Left lung (tissue), 10 donors: Measurements from ENCODE around the gene TEF. TPM values are rescaled to one million over a fixed set of nuclear protein-coding genes. Genes with fewer than 3 reads are reported as not detected.
A peak's percentile ranks its signal among the peaks of the same experiment; 100 is the strongest.

Experiments
- ATAC-seq: fragments of 200-7000 bp; cut with Tn5 transposase; one replicate; pipeline ENCODE4 v1.9.1; 2020; ENCODE audit warnings: moderate library complexity
- DNase-seq, 4 donors: peaks; one replicate each; pipeline ENCODE4 v3.0.0-alpha.2; 2013 to 2020
- H3K27ac ChIP-seq, 2 donors: fragments of 200-600 bp; sonication (generic) in 1 of 2; one replicate each; pipeline versions ENCODE4 v1.5.0 to v1.8.0; 2020 to 2021
- H3K27me3 ChIP-seq, 2 donors: fragments of 200-600 bp; sonication (generic) in 1 of 2; one replicate each; pipeline versions ENCODE4 v1.5.0 to v1.8.0; 2020 to 2021
- H3K36me3 ChIP-seq, 2 donors: fragments of 200-600 bp; sonication (generic) in 1 of 2; one replicate each; pipeline versions ENCODE4 v1.5.0 to v1.8.0; 2020 to 2021
- H3K4me1 ChIP-seq, 2 donors: fragments of 200-600 bp; one replicate each; pipeline ENCODE4 v1.8.0; 2021
- H3K4me3 ChIP-seq, 2 donors: fragments of 200-600 bp; sonication (generic) in 1 of 2; one replicate each; pipeline versions ENCODE4 v1.5.0 to v1.8.0; 2020 to 2021; ENCODE audit warnings: mild to moderate bottlenecking in 1 of 2
- H3K9me3 ChIP-seq, 2 donors: fragments of 200-600 bp; sonication (generic) in 1 of 2; one replicate each; pipeline versions ENCODE4 v1.5.0 to v1.8.0; 2020 to 2021
- CTCF ChIP-seq, 2 donors: fragments of 200-600 bp; sonication (generic) in 1 of 2; IDR thresholded peaks; one replicate each; pipeline versions ENCODE4 v1.5.0 to v1.8.0; 2021; ENCODE audit warnings: antibody characterized with exemption in 2 of 2
- intact Hi-C, 2 donors: fragments of 100-400 bp; cut with DNase I; formaldehyde crosslinking; loops; one replicate each; pipeline versions ENCODE4 v1.11.2 to v1.14.2; 2022
- polyA plus RNA-seq, 6 donors: library from polyadenylated mRNA; unstranded; fragments of 120-200 nt; gene quantifications; one replicate each; pipeline ENCODE4 v1.2.1, GENCODE V29; 2013; ENCODE audit not compliant: insufficient read length in 6 of 6
- total RNA-seq, 2 donors: library from RNA; stranded (reverse); fragmentation: NEBNext Ultra II Directional; extraction: Animal tissue kit (Norgen Biotek cat#: 25700); gene quantifications; one replicate each; pipeline ENCODE4 v1.2.1, GENCODE V29; 2021
- donor health status: DM: no; HTN: yes; CAD: no.
- donor health status: DM: no; HTN: no; CAD: no.

Gene TEF
- total and polyA plus RNA-seq, 8 donors = 10.2 to 17.3 (median 12.1) TPM

GRCh38 chr22:41364233-41364632, 17.5 kb upstream of the TEF start:
- intact Hi-C loops = no loop called here
- H3K36me3 ChIP-seq = peaks cover 0 to 4% of the 10 kb centered on the region in 2 donors
- H3K4me3 ChIP-seq = no peak overlapping the region
- H3K27ac ChIP-seq = no peak overlapping the region
- peaks cover 13 to 29% of the 10 kb centered on the region in 2 donors for H3K4me1 ChIP-seq
- DNase-seq = peak in 1 of 4 donors; percentile 72
- no peak for TF ChIP-seq CTCF (IDR thresholded peaks at IDR 0.05)
- no peaks in the 10 kb centered on the region for H3K9me3 ChIP-seq
- ATAC-seq = no peak
- H3K27me3 ChIP-seq = no peaks in the 10 kb centered on the region

- peak in 1 of 4 donors; percentile 45 for DNase-seq
- no peak for ATAC-seq
- H3K4me3 ChIP-seq = no peak overlapping the region
- H3K27me3 ChIP-seq = no peaks in the 10 kb centered on the region
- no peak for TF ChIP-seq CTCF (IDR thresholded peaks at IDR 0.05)
- peaks cover 13 to 29% of the 10 kb centered on the region in 2 donors for H3K4me1 ChIP-seq
- H3K27ac ChIP-seq = no peak overlapping the region
- H3K9me3 ChIP-seq = no peaks in the 10 kb centered on the region
- intact Hi-C loops = no loop called here
- no peaks in the 10 kb centered on the region for H3K36me3 ChIP-seq
Observed at GRCh38 chr22:41364955-41365354, 16.8 kb upstream of the TEF start.

GRCh38 chr22:41365425-41365824, 16.3 kb upstream of the TEF start:
- Histone ChIP-seq H3K4me3 (no peak overlapping the region), H3K36me3 (no peaks in the 10 kb centered on the region), H3K9me3 (no peaks in the 10 kb centered on the region), H3K4me1 (peaks cover 13 to 29% of the 10 kb centered on the region in 2 donors), H3K27me3 (no peaks in the 10 kb centered on the region), H3K27ac (no peak overlapping the region)
- no peak for ATAC-seq
- TF ChIP-seq CTCF (IDR thresholded peaks at IDR 0.05) = no peak
- intact Hi-C loops = no loop called here
- DNase-seq = no peak

GRCh38 chr22:41366323-41367029, 15.3 kb upstream of the TEF start:
- Histone ChIP-seq H3K4me1 (peaks cover 13 to 29% of the 10 kb centered on the region in 2 donors), H3K9me3 (no peaks in the 10 kb centered on the region), H3K27ac (peak overlapping the region in 1 of 2 donors; percentile 41), H3K4me3 (peak overlapping the region in 1 of 2 donors; percentile 34), H3K36me3 (no peaks in the 10 kb centered on the region), H3K27me3 (no peaks in the 10 kb centered on the region)
- ATAC-seq = no peak
- DNase-seq = no peak
- intact Hi-C loops = no loop called here
- TF ChIP-seq CTCF (IDR thresholded peaks at IDR 0.05) = no peak

GRCh38 chr22:41367039-41367679, 14.6 kb upstream of the TEF start:
- intact Hi-C loops = no loop called here
- peak; percentile 94 to 98 (median 96) for DNase-seq
- ATAC-seq = peak; percentile 91
- no peaks in the 10 kb centered on the region for H3K9me3 ChIP-seq
- no peaks in the 10 kb centered on the region for H3K27me3 ChIP-seq
- peak overlapping the region; percentile 41 to 69 for H3K27ac ChIP-seq
- TF ChIP-seq CTCF (IDR thresholded peaks at IDR 0.05) = no peak
- H3K4me3 ChIP-seq = peak overlapping the region; percentile 17 to 34
- H3K36me3 ChIP-seq = no peaks in the 10 kb centered on the region
- peaks cover 13 to 29% of the 10 kb centered on the region in 2 donors for H3K4me1 ChIP-seq
